Measurements from ENCODE around the gene SLC7A9.

The SLC7A9 gene

DNA sequence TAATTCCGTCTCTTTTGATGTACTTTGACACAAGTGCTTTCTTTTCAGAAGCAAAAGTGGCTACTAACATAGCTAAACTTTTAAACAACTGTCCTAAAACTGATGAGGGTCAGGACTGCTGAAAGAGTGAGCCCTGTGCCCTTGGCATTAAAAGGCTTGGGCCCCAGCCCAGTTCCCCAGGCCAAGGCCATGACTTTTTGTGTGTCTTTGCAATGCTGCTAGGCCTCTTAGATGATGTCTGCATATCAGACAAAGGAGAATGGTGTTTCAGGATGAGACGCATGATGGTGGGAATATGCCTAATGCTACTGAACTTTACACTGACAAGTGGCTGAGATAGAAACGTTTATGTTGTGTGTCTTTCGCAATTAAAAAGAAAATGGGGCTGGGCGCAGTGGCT lies 38.0 kb downstream of the SLC7A9 start:
- Mint-ChIP-seq H3K36me3 (ENCODE audit: low read depth) (peaks cover 4% of the 10 kb centered on the region), H3K27me3 (ENCODE audit: low read depth, poor library complexity) (peaks cover 4% of the 10 kb centered on the region), H3K27ac (no peak overlapping the region), H3K9me3 (peaks cover 3% of the 10 kb centered on the region), H3K4me1 (peaks cover 10% of the 10 kb centered on the region), H3K4me3 (no peak overlapping the region)
- no peak for TF ChIP-seq CTCF (IDR thresholded peaks at IDR 0.05)
- no peak for DNase-seq

GRCh38 chr19:32830231-32831014 lies 39.1 kb downstream of the SLC7A9 start:
- no peak for TF ChIP-seq CTCF (IDR thresholded peaks at IDR 0.05)
- Mint-ChIP-seq H3K36me3 (ENCODE audit: low read depth) (peaks cover 4% of the 10 kb centered on the region), H3K9me3 (peaks cover 3% of the 10 kb centered on the region), H3K27ac (peak overlapping the region; percentile 90), H3K4me3 (no peak overlapping the region), H3K27me3 (ENCODE audit: low read depth, poor library complexity) (peaks cover 4% of the 10 kb centered on the region), H3K4me1 (peaks cover 10% of the 10 kb centered on the region)
- DNase-seq = no peak

DNA sequence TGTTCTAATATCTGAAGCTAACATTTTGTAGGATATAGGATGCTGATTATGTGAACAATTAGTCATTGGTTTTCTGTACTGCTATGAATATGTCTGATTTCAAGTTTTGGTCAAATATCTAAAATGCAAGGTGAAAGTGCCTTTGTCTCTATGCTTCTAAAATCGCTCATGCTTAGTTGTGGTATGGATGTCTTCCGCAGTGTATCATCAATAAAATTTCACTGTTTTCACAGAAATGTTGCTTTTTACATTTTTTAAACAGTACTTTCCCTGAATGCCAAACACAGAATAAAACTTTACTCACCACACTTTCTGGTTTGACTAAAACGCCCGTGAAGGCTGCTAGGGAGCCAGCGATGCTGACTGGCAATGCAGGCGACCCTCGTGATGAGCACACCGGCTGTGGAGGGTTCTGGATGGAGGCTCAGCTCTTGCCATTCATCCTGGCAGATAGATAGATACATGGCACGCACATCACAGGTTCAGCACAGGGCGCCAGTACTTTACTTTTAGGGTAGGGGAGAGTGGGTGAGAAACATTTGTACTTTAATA lies 40.1 kb downstream of the SLC7A9 start:
- H3K27me3 Mint-ChIP-seq (ENCODE audit: low read depth, poor library complexity) = peaks cover 4% of the 10 kb centered on the region
- peaks cover 20% of the 10 kb centered on the region for H3K4me1 Mint-ChIP-seq
- no peak overlapping the region for H3K27ac Mint-ChIP-seq

GRCh38 chr19:32828643-32829344 lies 40.8 kb downstream of the SLC7A9 start:
- TF ChIP-seq CTCF (IDR thresholded peaks at IDR 0.05) = no peak
- H3K27me3 Mint-ChIP-seq (ENCODE audit: low read depth, poor library complexity) = peaks cover 4% of the 10 kb centered on the region
- H3K9me3 Mint-ChIP-seq = peaks cover 3% of the 10 kb centered on the region
- no peak for DNase-seq
- H3K27ac Mint-ChIP-seq = no peak overlapping the region
- peaks cover 21% of the 10 kb centered on the region for H3K4me1 Mint-ChIP-seq
- H3K4me3 Mint-ChIP-seq = no peak overlapping the region
- H3K36me3 Mint-ChIP-seq (ENCODE audit: low read depth) = peaks cover 4% of the 10 kb centered on the region

More for the DNA sequence above, 40.1 kb downstream of the SLC7A9 start:
- TF ChIP-seq CTCF (IDR thresholded peaks at IDR 0.05) = no peak
- DNase-seq = no peak
- Mint-ChIP-seq H3K9me3 (peaks cover 3% of the 10 kb centered on the region), H3K4me3 (no peak overlapping the region), H3K36me3 (ENCODE audit: low read depth) (peaks cover 4% of the 10 kb centered on the region)

DNA sequence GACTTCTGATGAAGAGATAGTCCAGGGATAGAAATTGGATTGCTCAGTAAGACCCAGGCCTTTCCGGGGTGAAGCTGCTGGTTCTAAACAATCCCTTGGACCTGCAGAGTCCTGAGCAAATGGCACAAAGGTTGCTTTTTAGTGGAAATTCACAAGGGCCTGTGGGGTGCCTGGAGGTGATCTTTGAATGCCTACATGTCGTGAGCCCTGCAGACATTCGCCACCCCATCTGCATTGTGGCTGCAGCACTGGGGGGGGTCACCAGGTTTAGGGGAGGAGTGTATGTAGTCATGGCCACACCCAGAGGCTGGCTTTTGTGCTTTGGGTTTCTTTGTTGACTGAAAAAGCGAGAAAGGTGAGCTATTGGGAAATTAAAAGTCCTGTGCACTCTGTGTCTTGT lies 41.4 kb downstream of the SLC7A9 start:
- Mint-ChIP-seq H3K27ac (no peak overlapping the region), H3K4me3 (no peak overlapping the region), H3K27me3 (ENCODE audit: low read depth, poor library complexity) (peaks cover 4% of the 10 kb centered on the region), H3K9me3 (peaks cover 3% of the 10 kb centered on the region), H3K36me3 (ENCODE audit: low read depth) (peaks cover 4% of the 10 kb centered on the region), H3K4me1 (peaks cover 27% of the 10 kb centered on the region)
- DNase-seq = no peak
- no peak for TF ChIP-seq CTCF (IDR thresholded peaks at IDR 0.05)

Measured in nephron progenitor cell (in vitro differentiated cells).